Activated naive CD8-positive, alpha-beta T cell treated with anti-CD3 and anti-CD28 coated beads, Interleukin-2, amount 10 ng/mL, durations not matched to agents 7 days and 5 days (primary cell): ENCODE data around the gene ZNF512B. TPM values are rescaled to one million over a fixed set of nuclear protein-coding genes. Genes with fewer than 3 reads are reported as not detected.

Experiments
- ATAC-seq: fragments of 150-1000 bp; cut with Tn5 transposase; one replicate; pipeline ENCODE4 v1.10.0; 2021; ENCODE audit warnings: low read depth, moderate library complexity
- POLR2A ChIA-PET: fragments of 350-600 bp; sonication (Branson Sonifier 250); formaldehyde crosslinking; loops from one replicate; lab custom pipeline; 2021; ENCODE audit warnings: antibody characterized with exemption; lab: Charles Lee
- DNase-seq: peaks from one replicate; pipeline ENCODE4 v3.0.0; 2021
- H3K27ac Mint-ChIP-seq: one replicate; pipeline ENCODE4 v1.8.0; 2022; ENCODE audit warnings: mild to moderate bottlenecking, mixed read lengths
- H3K27me3 Mint-ChIP-seq: one replicate; pipeline ENCODE4 v1.8.0; 2022; ENCODE audit warnings: mild to moderate bottlenecking, moderate library complexity, mixed read lengths
- H3K36me3 Mint-ChIP-seq: one replicate; pipeline ENCODE4 v1.8.0; 2021; ENCODE audit warnings: mild to moderate bottlenecking, mixed read lengths
- H3K4me1 Mint-ChIP-seq: one replicate; pipeline ENCODE4 v1.8.0; 2021; ENCODE audit warnings: mixed read lengths
- H3K4me3 Mint-ChIP-seq: one replicate; pipeline ENCODE4 v1.8.0; 2022; ENCODE audit warnings: mild to moderate bottlenecking, moderate library complexity, mixed read lengths
- H3K9me3 Mint-ChIP-seq: one replicate; pipeline ENCODE4 v1.8.0; 2021; ENCODE audit warnings: mixed read lengths
- total RNA-seq, 2 experiments: library from RNA; stranded (reverse); gene quantifications; one replicate each; pipeline ENCODE4 v1.2.3, GENCODE V29; 2021

Gene ZNF512B
- total RNA-seq, 2 experiments from 2014 or later, result 15.4 TPM

- Mint-ChIP-seq H3K27ac (peak overlapping the region; percentile 87), H3K4me1 (peaks cover 24% of the 10 kb centered on the region)
- peak; percentile 43 for ATAC-seq
These were observed 12.6 kb downstream of the ZNF512B start for GRCh38 chr20:63957004-63957689.

GRCh38 chr20:63956664-63957003 lies 13.1 kb downstream of the ZNF512B start:
- peak overlapping the region; percentile 81 for H3K4me3 Mint-ChIP-seq
- POLR2A ChIA-PET, result interaction anchor here (0.6 to 2.4 kb wide), 15 partner anchors 12 to 516 kb away, joined by 3 to 14 read pairs (median 4); partner anchors contain the start of genes ARFRP1, PPDPF, PRPF6 and PTK6
- peak overlapping the region; percentile 86 for H3K27ac Mint-ChIP-seq
- DNase-seq (no peak), ATAC-seq (peak; percentile 17)
- H3K36me3 Mint-ChIP-seq, result peaks cover 3% of the 10 kb centered on the region
- H3K9me3 Mint-ChIP-seq, result no peaks in the 10 kb centered on the region
- peaks cover 24% of the 10 kb centered on the region for H3K4me1 Mint-ChIP-seq
- no peaks in the 10 kb centered on the region for H3K27me3 Mint-ChIP-seq

More at GRCh38 chr20:63957004-63957689, 12.6 kb downstream of the ZNF512B start:
- H3K4me3 Mint-ChIP-seq, result peak overlapping the region; percentile 71
- POLR2A ChIA-PET, result interaction anchor here (0.6 to 2.4 kb wide), 6 partner anchors 17 to 83 kb away, joined by 3 to 14 read pairs (median 8); partner anchors contain the start of genes PRPF6 and SAMD10
- no peaks in the 10 kb centered on the region for H3K27me3 Mint-ChIP-seq
- H3K36me3 Mint-ChIP-seq, result peaks cover 3% of the 10 kb centered on the region
- DNase-seq, result peak; percentile 75
- H3K9me3 Mint-ChIP-seq, result no peaks in the 10 kb centered on the region

- peaks cover 24% of the 10 kb centered on the region for H3K4me1 Mint-ChIP-seq
- peak within 1 kb of the TSS; percentile 87 for H3K27ac Mint-ChIP-seq
- H3K36me3 Mint-ChIP-seq, result peaks cover 3% of the 10 kb centered on the region
These were observed 13.7 kb downstream of the ZNF512B start, which contains the start of gene UCKL1 for GRCh38 chr20:63955827-63956663. Gene UCKL1 (minus strand): TSS chr20:63956416. CDS start chr20:63956372, 44 bp downstream.

GRCh38 chr20:63955281-63955826 lies 14.4 kb downstream of the ZNF512B start:
- ATAC-seq, result peak; percentile 25
- Mint-ChIP-seq H3K27me3 (no peaks in the 10 kb centered on the region), H3K27ac (peak overlapping the region; percentile 60), H3K9me3 (no peaks in the 10 kb centered on the region), H3K4me3 (peak overlapping the region; percentile 83), H3K4me1 (peaks cover 24% of the 10 kb centered on the region), H3K36me3 (peaks cover 3% of the 10 kb centered on the region)
- POLR2A ChIA-PET, result interaction anchor here (1.2 to 2.4 kb wide), 2 partner anchors 13 to 18 kb away, joined by 6 to 11 read pairs; no protein-coding TSS in a partner anchor
- peak; percentile 71 for DNase-seq

More at GRCh38 chr20:63955827-63956663, 13.7 kb downstream of the ZNF512B start, which contains the start of gene UCKL1:
- peak; percentile 79 for ATAC-seq
- DNase-seq, result peak; percentile 93
- POLR2A ChIA-PET, result interaction anchor here (0.6 to 2.4 kb wide), 15 partner anchors 12 to 516 kb away, joined by 3 to 14 read pairs (median 4); partner anchors contain the start of genes ARFRP1, PPDPF, PRPF6 and PTK6
- Mint-ChIP-seq H3K9me3 (no peaks in the 10 kb centered on the region), H3K27me3 (no peaks in the 10 kb centered on the region), H3K4me3 (peak within 1 kb of the TSS; percentile 83)

GRCh38 chr20:63953764-63954429 lies 15.8 kb downstream of the ZNF512B start:
- DNase-seq (no peak), ATAC-seq (no peak)
- Mint-ChIP-seq H3K9me3 (no peaks in the 10 kb centered on the region), H3K36me3 (peaks cover 3% of the 10 kb centered on the region), H3K27ac (no peak overlapping the region), H3K27me3 (no peaks in the 10 kb centered on the region), H3K4me3 (peak overlapping the region; percentile 83), H3K4me1 (peaks cover 27% of the 10 kb centered on the region)
- POLR2A ChIA-PET, result no interaction called here

- ATAC-seq (no peak), DNase-seq (no peak)
- Mint-ChIP-seq H3K4me1 (peaks cover 35% of the 10 kb centered on the region), H3K27me3 (no peaks in the 10 kb centered on the region), H3K4me3 (peak overlapping the region; percentile 19), H3K9me3 (no peaks in the 10 kb centered on the region), H3K36me3 (peaks cover 6% of the 10 kb centered on the region), H3K27ac (no peak overlapping the region)
- POLR2A ChIA-PET, result no interaction called here
These were observed 17.0 kb downstream of the ZNF512B start for GRCh38 chr20:63952769-63953168.

- no peak overlapping the region for H3K27ac Mint-ChIP-seq
- H3K4me1 Mint-ChIP-seq, result peaks cover 34% of the 10 kb centered on the region
- DNase-seq (no peak), ATAC-seq (no peak)
- no peaks in the 10 kb centered on the region for H3K9me3 Mint-ChIP-seq
- POLR2A ChIA-PET, result no interaction called here
- peaks cover 6% of the 10 kb centered on the region for H3K36me3 Mint-ChIP-seq
- no peak overlapping the region for H3K4me3 Mint-ChIP-seq
- no peaks in the 10 kb centered on the region for H3K27me3 Mint-ChIP-seq
These were observed 17.6 kb downstream of the ZNF512B start for GRCh38 chr20:63952210-63952535.

GRCh38 chr20:63951398-63952209 lies 18.1 kb downstream of the ZNF512B start:
- DNase-seq, result no peak
- POLR2A ChIA-PET, result no interaction called here
- no peaks in the 10 kb centered on the region for H3K9me3 Mint-ChIP-seq

GRCh38 chr20:63950701-63951397 lies 18.9 kb downstream of the ZNF512B start:
- H3K9me3 Mint-ChIP-seq, result no peaks in the 10 kb centered on the region
- no peaks in the 10 kb centered on the region for H3K27me3 Mint-ChIP-seq
- H3K4me1 Mint-ChIP-seq, result peaks cover 32% of the 10 kb centered on the region
- POLR2A ChIA-PET, result no interaction called here
- H3K36me3 Mint-ChIP-seq, result peaks cover 6% of the 10 kb centered on the region
- no peak for DNase-seq
- H3K27ac Mint-ChIP-seq, result no peak overlapping the region
- no peak overlapping the region for H3K4me3 Mint-ChIP-seq
- no peak for ATAC-seq

More at GRCh38 chr20:63951398-63952209, 18.1 kb downstream of the ZNF512B start:
- Mint-ChIP-seq H3K27ac (no peak overlapping the region), H3K36me3 (peaks cover 6% of the 10 kb centered on the region), H3K4me1 (peaks cover 34% of the 10 kb centered on the region), H3K4me3 (no peak overlapping the region), H3K27me3 (no peaks in the 10 kb centered on the region)
- ATAC-seq, result no peak

GRCh38 chr20:63947638-63948456 lies 21.9 kb downstream of the ZNF512B start:
- POLR2A ChIA-PET, result interaction anchor here (0.7 kb wide), 1 partner anchor 919 kb away, joined by 3 read pairs; no protein-coding TSS in a partner anchor
- Mint-ChIP-seq H3K27ac (peak overlapping the region; percentile 89), H3K4me3 (peak overlapping the region; percentile 85), H3K36me3 (peaks cover 2% of the 10 kb centered on the region), H3K27me3 (no peaks in the 10 kb centered on the region), H3K9me3 (no peaks in the 10 kb centered on the region), H3K4me1 (peaks cover 19% of the 10 kb centered on the region)
- no peak for DNase-seq
- ATAC-seq, result peak; percentile 27
